ENCODE results near the gene C11orf54. TPM values are rescaled to one million over a fixed set of nuclear protein-coding genes. Genes with fewer than 3 reads are reported as not detected.
"Not testable (repeated sequence)": the region's sequence is repeated elsewhere in the genome, so short reads cannot be mapped to it uniquely, and the experiment has no call there.

C11orf54 gene
- total RNA-seq, 1 donor from 2014 or later, result 33.2 TPM

DNA sequence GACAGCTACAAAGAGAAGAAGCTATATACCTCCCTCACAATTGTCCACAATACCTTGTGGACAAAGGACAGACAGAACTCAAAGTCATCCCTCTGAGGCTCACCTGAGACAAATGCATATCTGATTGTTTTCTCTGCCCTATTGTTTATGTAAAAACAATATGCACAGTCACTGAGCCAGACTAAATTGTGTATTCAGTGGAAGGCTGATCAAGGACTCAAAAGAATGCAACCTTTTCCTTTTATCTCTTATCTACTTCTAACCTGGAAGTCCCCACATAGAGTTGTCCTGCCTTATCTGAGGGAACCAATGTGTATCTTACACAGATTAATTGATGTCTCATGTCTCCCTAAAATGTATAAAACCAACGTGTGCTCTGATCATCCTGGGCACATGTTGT is 28.7 kb downstream of the C11orf54 start:
- H3K27me3 ChIP-seq (ENCODE audit: control insufficient read depth, insufficient read depth, low read length), result no peaks in the 10 kb centered on the region
- DNase-seq (ENCODE audit: low read depth), result no peak
- H3K4me3 ChIP-seq (ENCODE audit: low read depth, low read length), result no peak overlapping the region
- TF ChIP-seq, protein P1, sequence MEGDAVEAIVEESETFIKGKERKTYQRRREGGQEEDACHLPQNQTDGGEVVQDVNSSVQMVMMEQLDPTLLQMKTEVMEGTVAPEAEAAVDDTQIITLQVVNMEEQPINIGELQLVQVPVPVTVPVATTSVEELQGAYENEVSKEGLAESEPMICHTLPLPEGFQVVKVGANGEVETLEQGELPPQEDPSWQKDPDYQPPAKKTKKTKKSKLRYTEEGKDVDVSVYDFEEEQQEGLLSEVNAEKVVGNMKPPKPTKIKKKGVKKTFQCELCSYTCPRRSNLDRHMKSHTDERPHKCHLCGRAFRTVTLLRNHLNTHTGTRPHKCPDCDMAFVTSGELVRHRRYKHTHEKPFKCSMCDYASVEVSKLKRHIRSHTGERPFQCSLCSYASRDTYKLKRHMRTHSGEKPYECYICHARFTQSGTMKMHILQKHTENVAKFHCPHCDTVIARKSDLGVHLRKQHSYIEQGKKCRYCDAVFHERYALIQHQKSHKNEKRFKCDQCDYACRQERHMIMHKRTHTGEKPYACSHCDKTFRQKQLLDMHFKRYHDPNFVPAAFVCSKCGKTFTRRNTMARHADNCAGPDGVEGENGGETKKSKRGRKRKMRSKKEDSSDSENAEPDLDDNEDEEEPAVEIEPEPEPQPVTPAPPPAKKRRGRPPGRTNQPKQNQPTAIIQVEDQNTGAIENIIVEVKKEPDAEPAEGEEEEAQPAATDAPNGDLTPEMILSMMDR (IDR thresholded peaks at IDR 0.05; ENCODE audit: insufficient read depth, low read length, poor library complexity, severe bottlenecking), result no peak
- H3K36me3 ChIP-seq (ENCODE audit: control insufficient read depth, insufficient read depth, low read length), result no peaks in the 10 kb centered on the region

DNA sequence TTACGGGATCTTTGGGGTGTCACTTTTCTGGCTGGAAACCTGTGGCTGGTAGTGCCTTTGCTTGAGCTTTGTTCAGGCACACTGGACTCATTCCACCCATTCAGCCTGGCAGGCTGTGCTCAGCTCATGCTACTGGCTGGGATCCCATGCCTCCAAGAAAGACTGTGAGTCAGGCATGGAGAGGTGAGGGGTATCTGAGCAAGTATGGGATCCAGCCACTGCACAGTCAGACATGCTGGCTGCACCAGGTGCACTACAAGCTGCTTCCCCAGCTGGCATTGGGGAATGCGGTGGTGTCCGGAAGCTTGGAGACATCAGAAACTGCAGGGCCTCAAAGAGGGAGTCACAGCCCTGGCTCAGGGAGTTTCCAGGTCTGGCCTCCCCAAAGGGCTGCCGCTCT is 30.7 kb downstream of the C11orf54 start:
- no peaks in the 10 kb centered on the region for H3K36me3 ChIP-seq (ENCODE audit: control insufficient read depth, insufficient read depth, low read length)
- no peak for DNase-seq (ENCODE audit: low read depth)
- H3K27me3 ChIP-seq (ENCODE audit: control insufficient read depth, insufficient read depth, low read length), result no peaks in the 10 kb centered on the region
- TF ChIP-seq, protein P1 (IDR thresholded peaks at IDR 0.05; ENCODE audit: insufficient read depth, low read length, poor library complexity, severe bottlenecking), result no peak
- no peak overlapping the region for H3K4me3 ChIP-seq (ENCODE audit: low read depth, low read length)

DNA sequence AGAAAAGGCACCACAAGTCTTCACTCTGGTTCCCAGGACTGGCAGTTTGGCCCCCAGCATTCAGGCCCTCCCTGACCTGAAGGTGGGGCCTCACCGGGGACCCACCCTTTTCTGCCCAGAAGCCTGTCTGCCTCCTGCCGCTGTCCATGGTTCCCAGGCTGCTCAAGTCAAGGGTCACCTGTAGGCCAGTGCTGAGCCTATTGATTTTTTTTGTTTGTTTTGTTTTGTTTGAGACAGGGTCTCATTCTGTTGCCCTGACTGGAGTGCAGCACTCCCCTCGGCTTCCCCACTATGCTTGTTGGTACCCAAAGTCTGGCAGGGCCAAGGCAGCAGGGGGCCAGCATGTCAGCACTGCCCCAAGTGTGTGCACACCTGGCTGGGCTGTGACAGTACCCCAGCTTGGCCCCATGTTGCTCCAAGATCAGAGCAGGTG is 31.6 kb downstream of the C11orf54 start:
- TF ChIP-seq, protein P1 (IDR thresholded peaks at IDR 0.05; ENCODE audit: insufficient read depth, low read length, poor library complexity, severe bottlenecking), result no peak
- Histone ChIP-seq H3K27me3 (ENCODE audit: control insufficient read depth, insufficient read depth, low read length) (no peaks in the 10 kb centered on the region), H3K36me3 (ENCODE audit: control insufficient read depth, insufficient read depth, low read length) (no peaks in the 10 kb centered on the region), H3K4me3 (ENCODE audit: low read depth, low read length) (no peak overlapping the region)
- DNase-seq (ENCODE audit: low read depth), result no peak

DNA sequence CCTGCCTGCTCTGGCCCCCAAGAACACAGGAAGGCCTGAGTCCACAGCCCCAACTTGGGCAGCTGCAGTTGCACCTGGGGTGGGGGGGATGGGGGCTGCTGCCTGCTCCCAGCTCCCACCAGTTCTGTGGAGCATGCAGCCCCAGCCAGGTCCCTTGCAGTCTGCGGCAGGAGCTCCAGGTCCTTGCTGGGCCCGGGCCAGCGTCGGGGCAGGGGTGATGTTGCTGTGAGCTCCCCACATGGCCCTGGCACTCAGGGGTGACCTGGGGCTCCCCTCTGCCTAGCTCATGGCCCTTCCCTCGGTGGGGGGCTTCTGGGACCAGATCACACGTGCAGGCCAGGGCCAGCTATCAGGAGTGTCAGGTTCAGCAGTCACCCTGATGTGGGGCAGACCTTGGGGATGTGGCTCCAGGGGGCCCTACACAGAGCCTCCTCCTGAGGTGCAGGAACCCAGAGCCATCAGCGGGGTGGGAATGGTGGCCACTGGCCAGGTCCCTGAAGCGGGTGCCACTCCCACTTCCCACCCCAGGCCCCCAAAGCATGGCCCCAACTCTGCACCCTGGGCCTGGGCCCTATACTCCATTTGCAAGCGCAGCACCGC is 32.2 kb downstream of the C11orf54 start:
- TF ChIP-seq, protein P1 (IDR thresholded peaks at IDR 0.05; ENCODE audit: insufficient read depth, low read length, poor library complexity, severe bottlenecking), result no peak
- no peak overlapping the region for H3K4me3 ChIP-seq (ENCODE audit: low read depth, low read length)
- no peaks in the 10 kb centered on the region for H3K27me3 ChIP-seq (ENCODE audit: control insufficient read depth, insufficient read depth, low read length)
- no peak for DNase-seq (ENCODE audit: low read depth)
- H3K36me3 ChIP-seq (ENCODE audit: control insufficient read depth, insufficient read depth, low read length), result no peaks in the 10 kb centered on the region

DNA sequence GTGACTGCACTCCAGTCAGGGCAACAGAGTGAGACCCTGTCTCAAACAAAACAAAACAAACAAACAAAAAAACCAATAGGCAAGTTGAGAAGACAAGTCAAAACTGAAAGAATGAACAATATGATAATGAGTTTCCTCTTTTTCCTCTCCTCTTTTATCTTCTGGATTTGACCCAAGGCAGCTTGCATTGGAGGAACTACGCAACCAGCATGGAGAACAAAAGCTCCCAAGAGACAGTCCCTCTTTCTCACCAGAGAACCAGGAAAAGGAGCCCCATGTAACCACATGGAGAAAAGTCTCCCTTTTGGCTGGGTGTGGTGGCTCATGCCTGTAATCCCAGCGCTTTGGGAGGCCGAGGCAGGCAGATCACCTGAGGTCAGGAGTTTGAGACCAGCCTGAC is 33.1 kb downstream of the C11orf54 start:
- H3K4me3 ChIP-seq (ENCODE audit: low read depth, low read length); H3K27me3 ChIP-seq (ENCODE audit: control insufficient read depth, insufficient read depth, low read length); DNase-seq (ENCODE audit: low read depth); H3K36me3 ChIP-seq (ENCODE audit: control insufficient read depth, insufficient read depth, low read length): not testable (repeated sequence)

DNA sequence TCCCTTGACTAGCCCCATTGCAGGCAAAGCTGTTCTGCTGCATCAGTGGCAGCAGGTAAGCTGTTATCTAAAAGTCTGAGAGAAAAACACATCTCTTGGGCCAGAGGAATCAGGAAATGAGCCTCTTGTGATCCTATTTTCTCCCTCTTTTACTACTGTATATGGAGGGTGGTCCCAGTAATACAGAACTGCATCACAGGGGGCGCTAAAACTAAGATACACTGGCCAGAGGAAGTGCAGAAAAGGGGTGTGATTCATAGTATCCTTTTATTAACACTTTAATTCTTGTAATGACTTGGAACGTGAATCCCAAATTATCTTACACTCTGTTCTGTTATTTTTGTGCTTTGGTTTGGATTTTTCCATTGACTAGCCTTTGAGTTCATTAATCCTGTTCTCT is 33.8 kb downstream of the C11orf54 start:
- TF ChIP-seq, protein P1 (IDR thresholded peaks at IDR 0.05; ENCODE audit: insufficient read depth, low read length, poor library complexity, severe bottlenecking), result peak; percentile 10
- Histone ChIP-seq H3K36me3 (ENCODE audit: control insufficient read depth, insufficient read depth, low read length) (no peaks in the 10 kb centered on the region), H3K27me3 (ENCODE audit: control insufficient read depth, insufficient read depth, low read length) (no peaks in the 10 kb centered on the region), H3K4me3 (ENCODE audit: low read depth, low read length) (no peak overlapping the region)
- DNase-seq (ENCODE audit: low read depth), result no peak

Measured in kidney epithelial cell (primary cell).